GM18858 (cell line): Measurements from ENCODE around the gene MMEL1.
"Not testable (repeated sequence)": the region's sequence is repeated elsewhere in the genome, so short reads cannot be mapped to it uniquely, and the experiment has no call there.

Experiments used
- ATAC-seq: cut with Tn5 transposase; IDR thresholded peaks from one replicate; pipeline ENCODE4 v1.9.1; 2021; ENCODE audit not compliant: unreplicated experiment

MMEL1 gene

DNA sequence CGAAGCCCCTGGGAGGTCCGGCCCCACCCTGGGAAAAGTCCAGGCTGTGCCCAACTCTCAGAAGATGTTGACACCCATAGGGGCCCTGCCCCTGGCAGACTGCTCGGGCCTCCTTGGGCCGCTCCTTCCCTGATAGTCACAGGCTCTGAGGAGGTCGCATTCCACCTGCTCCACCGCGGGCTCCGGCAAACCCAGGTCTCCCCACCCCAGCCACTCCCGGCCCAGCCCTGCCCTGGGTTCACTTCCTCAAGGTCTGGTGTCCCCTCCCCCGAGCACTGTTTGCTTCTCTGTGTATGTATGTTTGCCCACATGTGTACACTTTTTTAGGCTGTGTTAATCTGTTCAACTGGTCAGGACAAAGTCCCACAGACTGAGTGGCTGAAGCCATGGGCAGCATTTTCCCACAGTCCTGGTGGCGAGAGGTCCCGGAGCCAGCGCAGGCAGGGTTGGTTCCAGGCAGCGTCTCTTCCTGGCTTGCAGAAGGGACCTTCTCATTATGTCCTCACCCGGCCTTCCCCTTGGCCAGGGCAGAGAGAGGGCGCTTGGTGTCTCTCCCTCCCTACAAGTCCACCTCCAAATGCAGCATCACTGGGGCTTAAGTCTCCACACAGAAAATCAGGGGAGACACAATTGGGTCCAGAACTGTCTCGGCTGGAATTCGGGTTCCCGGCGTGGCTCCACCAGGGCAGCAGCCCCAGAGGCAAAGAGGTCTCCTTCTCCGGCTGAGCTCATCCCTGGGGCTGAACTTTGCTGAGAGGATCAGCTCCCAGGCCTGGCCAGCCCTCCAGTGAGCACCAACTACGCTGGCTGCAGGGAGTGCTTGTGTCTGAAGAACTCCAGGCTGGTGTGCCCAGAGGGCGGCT is 56.8 kb downstream of the MMEL1 start:
- ATAC-seq, result no peak

- no peak for ATAC-seq
These were observed 58.5 kb downstream of the MMEL1 start for GRCh38 chr1:2574350-2574749.

DNA sequence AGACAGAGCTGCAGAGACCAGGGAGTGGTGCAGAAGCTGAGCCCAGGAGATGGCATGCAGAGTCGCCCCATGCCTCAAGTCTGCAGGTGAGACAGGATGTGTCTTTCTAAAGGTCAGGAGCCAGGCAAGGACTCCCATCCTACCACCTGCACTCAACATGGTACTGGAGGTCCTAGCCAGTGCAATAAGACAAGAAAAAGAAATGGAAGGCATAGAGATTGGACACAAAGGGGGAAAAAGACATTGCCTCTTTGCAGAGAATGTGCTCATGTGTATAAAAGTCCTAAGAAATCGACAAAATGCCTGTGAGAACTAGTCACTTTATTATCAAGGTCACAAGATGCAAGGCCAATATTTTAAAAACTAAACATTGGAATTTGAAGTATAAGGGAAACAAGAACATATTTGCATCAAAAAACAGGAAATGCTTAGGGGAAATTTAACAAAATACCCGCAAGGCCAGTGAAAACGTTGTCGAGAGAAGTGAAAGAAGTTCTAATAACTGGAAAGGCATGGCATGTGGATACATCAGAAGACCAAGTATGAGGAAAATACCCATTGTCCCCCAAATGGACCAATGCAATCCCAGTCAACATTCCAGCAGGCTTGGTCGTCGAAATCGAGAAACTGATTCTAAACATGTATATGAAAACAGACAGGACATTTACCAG is 59.4 kb downstream of the MMEL1 start:
- ATAC-seq, result no peak

GRCh38 chr1:2571348-2571747 is 61.5 kb downstream of the MMEL1 start:
- ATAC-seq, result no peak

- ATAC-seq, result no peak
These were observed 62.5 kb downstream of the MMEL1 start for GRCh38 chr1:2570332-2570731.

GRCh38 chr1:2569703-2570102 is 63.1 kb downstream of the MMEL1 start:
- ATAC-seq, result not testable (repeated sequence)

DNA sequence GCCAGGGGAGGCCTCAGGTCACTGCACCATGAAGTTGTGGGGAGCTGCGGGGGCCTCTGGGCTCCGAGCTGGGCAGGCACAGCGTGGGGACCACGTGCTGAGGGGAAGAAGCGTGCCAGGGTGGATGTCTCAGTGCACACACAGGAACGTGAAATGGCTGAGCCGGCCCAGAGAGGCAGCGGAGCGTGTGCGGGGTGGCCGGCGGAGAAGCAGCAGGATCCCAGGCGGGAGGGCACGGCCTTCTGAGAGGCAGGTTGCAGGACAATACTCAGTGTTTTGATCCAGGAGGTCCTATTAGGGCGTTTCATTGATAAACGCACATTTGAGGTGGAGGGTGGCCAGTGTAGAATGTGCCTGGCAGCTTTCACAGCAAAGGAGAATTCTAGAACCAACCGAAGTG is 63.8 kb downstream of the MMEL1 start:
- ATAC-seq, result no peak

GRCh38 chr1:2568187-2568816 is 64.5 kb downstream of the MMEL1 start:
- ATAC-seq, result not testable (repeated sequence)

DNA sequence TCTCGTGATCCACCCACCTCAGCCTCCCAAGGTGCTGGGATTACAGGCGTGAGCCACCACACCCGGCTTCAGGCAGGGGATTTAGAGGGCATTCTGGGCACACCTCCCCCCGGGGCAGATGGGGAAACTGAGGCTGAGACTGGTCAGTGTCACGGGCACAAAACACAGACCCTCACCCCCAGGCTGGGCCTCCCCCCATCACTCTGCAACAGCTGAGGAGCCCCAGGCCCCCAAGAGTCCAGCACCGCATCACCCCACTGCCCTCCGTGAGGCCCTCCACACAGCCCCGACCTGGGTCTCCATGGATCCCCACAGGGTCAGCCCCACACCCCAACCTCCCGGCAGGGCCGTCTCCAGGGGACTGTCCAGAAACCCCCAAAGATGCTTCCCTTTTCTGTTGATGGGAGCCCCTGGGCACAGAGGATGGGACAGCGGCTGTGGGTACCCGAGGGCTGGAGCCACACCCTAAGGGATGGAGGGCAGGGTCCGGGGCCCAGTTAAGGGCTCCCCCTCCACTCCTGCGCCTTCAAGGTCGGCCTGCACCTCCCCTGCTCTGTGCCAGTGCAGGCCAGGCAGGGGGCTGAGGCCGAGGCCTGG is 65.6 kb downstream of the MMEL1 start:
- no peak for ATAC-seq

GRCh38 chr1:2566101-2567045 is 66.4 kb downstream of the MMEL1 start:
- ATAC-seq, result no peak

- no peak for ATAC-seq
These were observed 67.9 kb downstream of the MMEL1 start for GRCh38 chr1:2564815-2565374.

GRCh38 chr1:2564006-2564814 is 68.6 kb downstream of the MMEL1 start:
- no peak for ATAC-seq

DNA sequence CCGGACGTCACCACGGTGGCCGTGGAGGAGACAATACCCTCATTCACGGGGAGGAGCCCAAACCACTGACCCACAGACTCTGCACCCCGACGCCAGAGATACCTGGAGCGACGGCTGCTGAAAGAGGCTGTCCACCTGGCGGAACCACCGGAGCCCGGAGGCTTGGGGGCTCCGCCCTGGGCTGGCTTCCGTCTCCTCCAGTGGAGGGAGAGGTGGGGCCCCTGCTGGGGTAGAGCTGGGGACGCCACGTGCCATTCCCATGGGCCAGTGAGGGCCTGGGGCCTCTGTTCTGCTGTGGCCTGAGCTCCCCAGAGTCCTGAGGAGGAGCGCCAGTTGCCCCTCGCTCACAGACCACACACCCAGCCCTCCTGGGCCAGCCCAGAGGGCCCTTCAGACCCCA is 69.6 kb downstream of the MMEL1 start:
- no peak for ATAC-seq

DNA sequence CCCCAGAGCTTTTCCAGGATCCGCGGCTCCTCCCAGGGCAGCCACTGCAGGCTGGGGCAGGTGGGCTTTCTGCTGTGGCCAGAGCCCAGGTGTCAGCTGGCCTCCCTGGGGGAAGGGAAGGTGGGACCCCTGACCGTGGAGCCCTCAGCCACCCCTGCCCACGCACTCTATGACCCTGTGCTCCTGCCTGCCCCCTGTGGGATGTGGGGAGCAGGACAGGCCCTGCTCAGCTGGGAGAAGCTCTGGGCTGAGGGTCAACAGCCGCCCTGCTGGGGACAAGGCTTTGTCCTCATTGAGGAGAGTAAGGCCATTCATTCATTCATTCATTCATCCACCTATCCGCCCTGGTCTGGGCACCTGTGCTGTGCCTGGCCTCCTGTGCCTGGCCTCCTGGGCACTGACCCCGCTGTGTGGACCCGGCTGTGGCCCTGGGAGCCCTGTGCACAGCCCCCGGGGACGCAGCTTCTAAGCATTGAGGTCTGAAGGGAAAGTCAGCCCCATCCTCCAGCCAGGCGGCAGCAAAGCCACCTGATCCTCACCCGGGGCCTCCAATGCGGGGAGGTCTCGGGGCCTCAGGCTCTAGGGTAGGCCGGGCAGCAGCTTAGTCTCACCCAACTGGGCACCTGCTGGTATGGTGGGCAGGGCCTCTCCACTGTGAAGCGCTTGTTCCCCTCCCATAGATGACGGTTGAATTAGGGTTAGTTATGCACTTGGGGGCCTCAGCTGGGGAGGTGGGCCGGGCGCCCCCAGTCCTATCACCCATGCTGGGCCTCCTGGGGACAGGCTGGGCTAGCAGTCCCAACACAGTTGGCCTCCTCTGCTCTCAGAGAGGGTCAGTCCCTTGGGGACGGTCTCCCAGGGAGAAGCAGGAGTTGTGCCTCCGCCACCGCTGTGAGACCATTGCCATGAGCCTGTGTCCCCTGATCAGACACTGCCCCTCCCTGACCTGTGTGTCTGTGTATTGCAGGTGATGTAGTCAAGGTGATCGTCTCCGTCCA is 70.6 kb downstream of the MMEL1 start:
- no peak for ATAC-seq

GRCh38 chr1:2561446-2561845 is 71.4 kb downstream of the MMEL1 start:
- ATAC-seq, result no peak

- ATAC-seq, result no peak
These were observed 72.3 kb downstream of the MMEL1 start for GRCh38 chr1:2560299-2561073.
